Activated B cell treated with CpG ODN at 0.5 μM for 24 hours (primary cell): ENCODE data around the gene USF1. TPM values are rescaled to one million over a fixed set of nuclear protein-coding genes. Genes with fewer than 3 reads are reported as not detected.
"Not testable (repeated sequence)": the region's sequence is repeated elsewhere in the genome, so short reads cannot be mapped to it uniquely, and the experiment has no call there.

Experiments used
- ATAC-seq: fragments of 200-7000 bp; cut with Tn5 transposase; one replicate; pipeline ENCODE4 v1.10.0; 2021; ENCODE audit warnings: low read depth, mild to moderate bottlenecking, moderate library complexity
- CTCF ChIA-PET: fragments of 350-600 bp; sonication (Branson Sonifier 250); formaldehyde crosslinking; loops from one replicate; lab custom pipeline; 2021; ENCODE audit warnings: antibody characterized with exemption; lab: Charles Lee
- POLR2A ChIA-PET: fragments of 350-600 bp; sonication (Branson Sonifier 250); formaldehyde crosslinking; loops from one replicate; lab custom pipeline; 2021; ENCODE audit warnings: antibody characterized with exemption; lab: Charles Lee
- DNase-seq: peaks from one replicate; pipeline ENCODE4 v3.0.0; 2022
- H3K27ac Mint-ChIP-seq: one replicate; pipeline ENCODE4 v1.8.0; 2020; ENCODE audit warnings: mixed read lengths
- H3K27me3 Mint-ChIP-seq: one replicate; pipeline ENCODE4 v1.8.0; 2021; ENCODE audit warnings: mixed read lengths
- H3K36me3 Mint-ChIP-seq: one replicate; pipeline ENCODE4 v1.8.0; 2021; ENCODE audit warnings: low read depth, mixed read lengths
- H3K4me1 Mint-ChIP-seq: one replicate; pipeline ENCODE4 v1.8.0; 2021; ENCODE audit warnings: mixed read lengths
- H3K4me3 Mint-ChIP-seq: one replicate; pipeline ENCODE4 v1.8.0; 2020; ENCODE audit warnings: mild to moderate bottlenecking, mixed read lengths
- H3K9me3 Mint-ChIP-seq: one replicate; pipeline ENCODE4 v1.8.0; 2020; ENCODE audit warnings: mixed read lengths
- CTCF ChIP-seq: fragments of 200-600 bp; IDR thresholded peaks from one replicate; pipeline ENCODE4 v1.8.0; 2022; ENCODE audit warnings: antibody characterized with exemption, mild to moderate bottlenecking
- intact Hi-C: fragments of 100-400 bp; cut with micrococcal nuclease; formaldehyde crosslinking; loops from one replicate; pipeline ENCODE4 v1.15.1; 2024
- total RNA-seq: library from RNA; stranded (reverse); gene quantifications from 2 replicates; pipeline ENCODE4 v1.2.3, GENCODE V29; 2022

USF1 gene
- total RNA-seq, 1 donor from 2014 or later, result 143 TPM

GRCh38 chr1:160996178-160996577 is 49.6 kb downstream of the USF1 start:
- H3K27ac Mint-ChIP-seq, result no peak overlapping the region
- intact Hi-C loops, result loop anchor here (2.0 to 5.0 kb wide), 2 partner anchors 73 to 386 kb away; partner anchors contain the start of gene ARHGAP30
- POLR2A ChIA-PET, result interaction anchor here (2.2 kb wide), 1 partner anchor 101 kb away, joined by 15 read pairs; the partner anchor contains the start of gene KLHDC9

GRCh38 chr1:160993544-160994193 is 52.1 kb downstream of the USF1 start:
- Mint-ChIP-seq H3K9me3 (no peaks in the 10 kb centered on the region), H3K27me3 (no peaks in the 10 kb centered on the region), H3K4me1 (peaks cover 8% of the 10 kb centered on the region), H3K27ac (no peak overlapping the region), H3K36me3 (peaks cover 4% of the 10 kb centered on the region), H3K4me3 (no peak overlapping the region)
- ChIA-PET CTCF (interaction anchor here (0.9 kb wide), 1 partner anchor 78 kb away, joined by 3 read pairs; no protein-coding TSS in a partner anchor), POLR2A (interaction anchor here (0.7 kb wide), 3 partner anchors 9 to 374 kb away, joined by 3 to 11 read pairs (median 4); partner anchors contain the start of gene F11R)
- no peak for ATAC-seq
- TF ChIP-seq CTCF, result no peak
- intact Hi-C loops, result loop anchor here (1.0 kb wide), 2 partner anchors 105 to 147 kb away; partner anchors contain the start of gene KLHDC9
- DNase-seq, result no peak

More at GRCh38 chr1:160996178-160996577, 49.6 kb downstream of the USF1 start:
- peaks cover 25% of the 10 kb centered on the region for H3K36me3 Mint-ChIP-seq
- no peak overlapping the region for H3K4me3 Mint-ChIP-seq
- CTCF ChIA-PET, result interaction anchor here (1.3 to 3.7 kb wide), 8 partner anchors 14 to 386 kb away, joined by 5 to 79 read pairs (median 15); partner anchors contain the start of genes F11R, KLHDC9 and TSTD1
- ATAC-seq (no peak), DNase-seq (no peak)
- TF ChIP-seq CTCF, result no peak
- H3K27me3 Mint-ChIP-seq, result no peaks in the 10 kb centered on the region
- no peaks in the 10 kb centered on the region for H3K9me3 Mint-ChIP-seq
- H3K4me1 Mint-ChIP-seq, result peaks cover 3% of the 10 kb centered on the region

GRCh38 chr1:160992036-160992435 is 53.7 kb downstream of the USF1 start:
- H3K27ac Mint-ChIP-seq, result not testable (repeated sequence)

More at GRCh38 chr1:160992036-160992435, 53.7 kb downstream of the USF1 start:
- intact Hi-C loops, DNase-seq, H3K36me3 Mint-ChIP-seq, H3K27me3 Mint-ChIP-seq, ATAC-seq, H3K4me3 Mint-ChIP-seq, H3K4me1 Mint-ChIP-seq, H3K9me3 Mint-ChIP-seq, POLR2A ChIA-PET: not testable (repeated sequence)
- CTCF ChIA-PET, result interaction anchor here (1.1 to 3.6 kb wide), 2 partner anchors 106 to 157 kb away, joined by 3 to 13 read pairs; partner anchors contain the start of gene KLHDC9

Other genes starting within 250 kb of the USF1 start
- gene LY9, start 249.8 kb downstream of the USF1 start, total RNA-seq, result 63.6 and 71.6 TPM in 2 replicates
- not detected in 2 replicates for gene CD244, start 183.1 kb downstream of the USF1 start, total RNA-seq
- gene ITLN1, start 160.8 kb downstream of the USF1 start, total RNA-seq, result not detected in 2 replicates
- not detected in 2 replicates for gene ITLN2, start 91.2 kb downstream of the USF1 start, total RNA-seq
- 11.1 and 11.6 TPM in 2 replicates for gene F11R, start 24.8 kb downstream of the USF1 start, total RNA-seq
- gene TSTD1, start 7.0 kb downstream of the USF1 start, total RNA-seq, result 69.8 and 70.2 TPM in 2 replicates
- gene ARHGAP30, start 23.9 kb upstream of the USF1 start, total RNA-seq, result 154 and 158 TPM in 2 replicates
- gene NECTIN4, start 43.6 kb upstream of the USF1 start, total RNA-seq, result not detected in 2 replicates
- gene KLHDC9, start 52.4 kb upstream of the USF1 start, total RNA-seq, result 2.9 and 3.6 TPM in 2 replicates
- gene PFDN2, start 72.1 kb upstream of the USF1 start, total RNA-seq, result 43.8 and 67.9 TPM in 2 replicates
- gene NIT1, start 72.1 kb upstream of the USF1 start, total RNA-seq, result 40.5 and 43.9 TPM in 2 replicates
- 39.5 and 40.5 TPM in 2 replicates for gene DEDD, start 86.7 kb upstream of the USF1 start, total RNA-seq
- gene UFC1, start 108.0 kb upstream of the USF1 start, total RNA-seq, result 107 and 127 TPM in 2 replicates
- gene USP21, start 113.5 kb upstream of the USF1 start, total RNA-seq, result 31.9 and 38.1 TPM in 2 replicates
- gene PPOX, start 120.4 kb upstream of the USF1 start, total RNA-seq, result 31.5 and 40.7 TPM in 2 replicates
- 40.7 and 41.7 TPM in 2 replicates for gene B4GALT3, start 131.5 kb upstream of the USF1 start, total RNA-seq
- gene ADAMTS4, start 153.1 kb upstream of the USF1 start, total RNA-seq, result not detected in 2 replicates
- gene NDUFS2, start 156.4 kb upstream of the USF1 start, total RNA-seq, result 69.1 and 73.9 TPM in 2 replicates
- 0.60 and 0.69 TPM in 2 replicates for gene FCER1G, start 169.3 kb upstream of the USF1 start, total RNA-seq
- gene APOA2, start 177.7 kb upstream of the USF1 start, total RNA-seq, result not detected in 2 replicates
- 11.7 and 12.4 TPM in 2 replicates for gene TOMM40L, start 180.1 kb upstream of the USF1 start, total RNA-seq
- 0.15 TPM in 1 of 2 replicates, not detected in the other for gene NR1I3, start 192.2 kb upstream of the USF1 start, total RNA-seq
- gene PCP4L1, start 212.8 kb upstream of the USF1 start, total RNA-seq, result not detected in 2 replicates